NCI-H1436 treated with DMSO at 0.1 percent for 48 hours (cell line): ENCODE measurements around the gene CTSW.

Source experiments
- DNase-seq: peaks from one replicate; lab custom pipeline; 2025; lab: John Stamatoyannopoulos, UW

CTSW gene

DNA sequence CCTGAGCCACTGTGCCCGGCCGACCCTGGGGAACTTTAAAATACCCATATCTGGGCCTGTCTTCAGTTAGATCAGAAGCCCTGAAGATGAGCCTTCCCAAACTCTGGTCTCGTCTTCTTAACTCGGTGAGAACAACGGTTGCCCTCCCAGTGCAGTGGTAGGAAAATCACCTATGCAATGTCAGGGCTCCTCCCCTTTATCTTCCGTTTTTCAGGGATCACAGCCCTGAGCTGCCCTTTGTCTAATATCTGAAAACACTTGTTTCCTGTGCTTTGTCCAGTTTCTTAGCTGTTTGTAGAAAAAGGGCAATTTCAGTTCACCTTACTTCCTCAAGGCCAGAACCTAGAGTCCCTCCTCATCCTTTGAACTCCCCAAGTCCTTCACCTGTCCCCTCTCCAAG is 49.0 kb downstream of the CTSW start:
- DNase-seq: no peak

DNA sequence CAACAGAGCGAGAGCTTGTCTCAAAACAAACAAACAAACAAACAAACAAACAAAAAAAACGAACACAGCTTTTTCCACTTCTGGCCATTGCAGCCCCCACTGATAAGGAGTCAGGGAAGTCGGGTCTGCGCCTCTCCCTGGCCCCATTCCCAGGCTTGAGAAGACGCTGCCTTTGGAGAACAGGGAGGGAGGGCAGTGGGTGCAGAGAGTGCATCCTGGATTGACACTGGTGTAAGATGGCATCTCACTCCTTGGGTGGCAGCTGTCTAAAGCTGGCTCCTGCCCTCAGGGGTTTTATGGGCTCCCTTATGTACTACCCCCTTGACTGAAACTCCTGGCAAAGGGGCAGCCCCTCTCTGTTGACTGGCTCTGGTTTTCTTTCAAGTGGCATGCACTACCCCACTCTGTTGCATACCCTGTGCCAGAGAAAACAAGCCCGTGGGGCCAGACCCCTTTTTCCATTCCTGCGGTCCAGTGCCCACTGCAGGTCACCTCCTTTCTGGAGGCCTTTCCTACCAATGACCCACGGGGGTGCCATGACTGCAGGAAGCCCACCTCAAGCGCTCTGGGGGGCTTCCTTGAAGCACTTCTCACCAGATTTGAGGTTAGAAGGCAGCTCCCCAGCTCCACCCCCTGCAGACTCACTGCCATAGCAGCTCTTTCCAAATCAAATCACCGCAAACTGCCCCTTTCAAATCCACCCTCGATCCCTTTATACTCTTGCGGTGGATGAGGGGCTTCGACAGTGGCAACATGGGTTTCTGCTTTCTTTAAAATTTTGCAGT is 52.3 kb downstream of the CTSW start:
- no peak for DNase-seq

DNA sequence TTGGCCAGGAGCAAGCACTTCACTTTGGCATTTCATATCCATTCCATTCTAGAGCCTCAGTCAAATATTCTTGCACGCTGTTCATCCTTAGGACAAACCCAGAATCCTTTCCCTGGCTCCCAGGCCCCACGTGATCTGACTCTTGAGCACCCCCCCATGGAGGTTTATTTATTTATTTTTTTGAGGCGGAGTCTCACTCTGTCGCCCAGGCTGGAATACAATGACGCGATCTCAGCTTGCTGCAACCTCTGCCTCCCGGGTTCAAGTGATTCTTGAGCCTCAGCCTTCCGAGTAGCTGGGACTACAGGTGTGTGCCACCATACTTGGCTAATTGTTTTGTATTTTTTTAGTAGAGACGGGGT is 52.9 kb downstream of the CTSW start:
- DNase-seq: no peak
